IMR-90 (cell line): ENCODE results near the gene FNDC10. TPM values are rescaled to one million over a fixed set of nuclear protein-coding genes. Genes with fewer than 3 reads are reported as not detected.

Experiments
- ATAC-seq: fragments of 200-7000 bp; cut with Tn5 transposase; 2 replicates; pipeline ENCODE4 v1.9.1; 2020; ENCODE audit warnings: low read depth, mild to moderate bottlenecking, moderate library complexity
- BruUV-seq: library from RNA; stranded (reverse); fragments of 400-500 nt; replicated peaks from 2 replicates; lab custom pipeline; 2021; lab: Mats Ljungman, UMichigan
- CTCF ChIA-PET: fragments of 300-600 bp; formaldehyde crosslinking; extraction: SDS; loops from one replicate; lab custom pipeline; 2021; ENCODE audit warnings: antibody characterized with exemption; lab: Yijun Ruan, JAX
- POLR2A ChIA-PET: fragments of 300-600 bp; sonication (Branson Sonifier 250); formaldehyde crosslinking; loops from one replicate; lab custom pipeline; 2022; ENCODE audit warnings: antibody characterized with exemption; ENCODE audit not compliant: unreplicated experiment; lab: Charles Lee
- DNase-seq: peaks from one replicate; pipeline ENCODE4 v3.0.0; 2013
- H2AFZ ChIP-seq: replicated peaks from 2 replicates; pipeline ENCODE3; 2013; ENCODE audit warnings: low read length, mild to moderate bottlenecking; ENCODE audit not compliant: poor library complexity
- H2AK5ac ChIP-seq: 2 replicates; pipeline ENCODE4 v1.6.1; 2013; ENCODE audit warnings: low read depth, low read length, inconsistent platforms
- H2AK9ac ChIP-seq: replicated peaks from 2 replicates; pipeline ENCODE3; 2013; ENCODE audit warnings: mild to moderate bottlenecking, low read depth, low read length, moderate library complexity; ENCODE audit not compliant: poor library complexity
- H2BK120ac ChIP-seq: 2 replicates; pipeline ENCODE4 v1.6.1; 2013; ENCODE audit warnings: low read depth, low read length, inconsistent platforms
- H2BK15ac ChIP-seq: 3 replicates; pipeline ENCODE4 v1.6.1; 2013; ENCODE audit warnings: low read depth, low read length, inconsistent platforms
- H2BK20ac ChIP-seq: 2 replicates; pipeline ENCODE4 v1.6.1; 2013; ENCODE audit warnings: low read depth, mild to moderate bottlenecking, inconsistent platforms, low read length, moderate library complexity
- H2BK5ac ChIP-seq: 2 replicates; pipeline ENCODE4 v1.6.1; 2013; ENCODE audit warnings: mild to moderate bottlenecking, low read depth, low read length, inconsistent platforms; ENCODE audit not compliant: poor library complexity, severe bottlenecking
- H3K14ac ChIP-seq: replicated peaks from 2 replicates; pipeline ENCODE4 v1.6.1; 2013; ENCODE audit warnings: low read depth, low read length, inconsistent platforms
- H3K18ac ChIP-seq: 2 replicates; pipeline ENCODE4 v1.6.1; 2013; ENCODE audit warnings: low read depth, low read length, control low read depth
- H3K23ac ChIP-seq: 2 replicates; pipeline ENCODE4 v1.6.1; 2013; ENCODE audit warnings: low read depth, low read length, inconsistent platforms
- H3K27ac ChIP-seq: 2 replicates; pipeline ENCODE4 v1.5.1; 2013; ENCODE audit warnings: mild to moderate bottlenecking, control low read depth, low read length; ENCODE audit not compliant: insufficient read depth
- H3K27me3 ChIP-seq: 2 replicates; pipeline ENCODE4 v1.6.1; 2013; ENCODE audit warnings: low read length; ENCODE audit not compliant: control insufficient read depth, insufficient read depth
- H3K36me3 ChIP-seq: 2 replicates; pipeline ENCODE4 v1.6.1; 2013; ENCODE audit warnings: low read length, mixed read lengths; ENCODE audit not compliant: control insufficient read depth, insufficient read depth
- H3K4ac ChIP-seq: 2 replicates; pipeline ENCODE4 v1.6.1; 2013; ENCODE audit warnings: low read depth, low read length, inconsistent platforms
- H3K4me1 ChIP-seq: 2 replicates; pipeline ENCODE4 v1.6.1; 2013; ENCODE audit warnings: low read length, mixed read lengths; ENCODE audit not compliant: control insufficient read depth, insufficient read depth
- H3K4me2 ChIP-seq: 2 replicates; pipeline ENCODE4 v1.6.1; 2013; ENCODE audit warnings: low read depth, mild to moderate bottlenecking, control low read depth, low read length, moderate library complexity
- H3K4me3 ChIP-seq: 2 replicates; pipeline ENCODE4 v1.5.1; 2013; ENCODE audit warnings: low read depth, mild to moderate bottlenecking, control low read depth, low read length, moderate library complexity; ENCODE audit not compliant: insufficient read depth
- H3K56ac ChIP-seq: 2 replicates; pipeline ENCODE4 v1.6.1; 2013; ENCODE audit warnings: low read length, inconsistent platforms; ENCODE audit not compliant: insufficient read depth; ENCODE audit errors: extremely low read depth
- H3K79me1 ChIP-seq, 2 experiments: 2 replicates each; pipeline ENCODE4 v1.6.1; 2013; ENCODE audit warnings: low read length in 2 of 2, inconsistent platforms in 1 of 2, low read depth in 1 of 2
- H3K9ac ChIP-seq: 2 replicates; pipeline ENCODE4 v1.6.1; 2013; ENCODE audit warnings: low read depth, low read length, control low read depth
- H3K9me1 ChIP-seq: 2 replicates; pipeline ENCODE4 v1.6.1; 2013; ENCODE audit warnings: low read length, inconsistent platforms; ENCODE audit not compliant: insufficient read depth
- H3K9me3 ChIP-seq: 2 replicates; pipeline ENCODE4 v1.6.1; 2013; ENCODE audit warnings: low read length; ENCODE audit not compliant: control insufficient read depth, insufficient read depth
- H4K20me1 ChIP-seq: 2 replicates; pipeline ENCODE4 v1.6.1; 2013; ENCODE audit warnings: low read length, inconsistent platforms; ENCODE audit not compliant: insufficient read depth
- H4K5ac ChIP-seq: 2 replicates; pipeline ENCODE4 v1.6.1; 2013; ENCODE audit warnings: mild to moderate bottlenecking, low read depth, low read length, control low read depth
- H4K8ac ChIP-seq, 2 experiments: 2 replicates each; pipeline ENCODE4 v1.6.1; 2013; ENCODE audit warnings: low read depth in 2 of 2, low read length in 2 of 2, control low read depth in 1 of 2, inconsistent platforms in 1 of 2
- H4K91ac ChIP-seq: 2 replicates; pipeline ENCODE4 v1.6.1; 2013; ENCODE audit warnings: low read depth, low read length, inconsistent platforms; ENCODE audit not compliant: insufficient read depth
- CHD1 ChIP-seq: IDR thresholded peaks from 2 replicates; pipeline ENCODE4 v1.6.1; 2012; ENCODE audit warnings: low read depth, low read length, improper control_type of control experiment
- NFE2L2 ChIP-seq: fragments of 150-350 bp; IDR thresholded peaks from 2 replicates; pipeline ENCODE4 v1.6.1; 2016; ENCODE audit warnings: low read depth, mild to moderate bottlenecking, low read length
- POLR2A ChIP-seq: IDR thresholded peaks from 2 replicates; pipeline ENCODE4 v1.6.1; 2012; ENCODE audit warnings: mild to moderate bottlenecking, low read depth, low read length
- RFX5 ChIP-seq: IDR thresholded peaks from 2 replicates; pipeline ENCODE4 v1.8.0; 2012; ENCODE audit warnings: low read depth, mild to moderate bottlenecking, low read length, moderate library complexity
- WGBS, 2 experiments: methylation state at CpG; one replicate each; pipeline versions ENCODE4 v1.1.5 to v1.1.7; 2013; ENCODE audit warnings: missing lambda C conversion rate in 2 of 2; ENCODE audit not compliant: insufficient read length in 1 of 2; ENCODE audit errors: extremely low coverage in 2 of 2; 5-methylcytosine and 5-hydroxymethylcytosine counted together
- dilution Hi-C: fragments of 300-500 bp; cut with HindIII; formaldehyde crosslinking; loops from one replicate; pipeline ENCODE4 v1.14.3; 2018; ENCODE audit warnings: low sequenced_read_pairs; ENCODE audit not compliant: unreplicated experiment
- in situ Hi-C: fragments of 300-500 bp; cut with MboI; formaldehyde crosslinking; loops from 3 replicates; pipeline ENCODE4 v1.14.3; 2019; ENCODE audit warnings: low sequenced_read_pairs, inconsistent platforms, mixed read lengths
- intact Hi-C: fragments of 100-400 bp; cut with micrococcal nuclease; formaldehyde crosslinking; loops from 2 replicates; pipeline ENCODE4 v1.10.0; 2022
- polyA plus RNA-seq, 3 experiments: library from polyadenylated mRNA; depleted of rRNA; stranded (reverse); fragments of >200 nt; gene quantifications; 2 replicates each; pipeline ENCODE4 v1.2.3, GENCODE V29; 2012; ENCODE audit warnings: low replicate concordance in 1 of 3
- total RNA-seq: library from RNA; depleted of rRNA; stranded (reverse); fragments of >200 nt; gene quantifications from 2 replicates; pipeline ENCODE4 v1.2.3, GENCODE V29; 2012

Gene FNDC10
- total and polyA plus RNA-seq, 2 of the 4 experiments (the other 2 are of a cell fraction) = 0.36 to 5.8 TPM

GRCh38 chr1:1567891-1568291 lies 32.0 kb downstream of the FNDC10 start:
- Histone ChIP-seq H4K20me1 (peaks cover 87% of the 10 kb centered on the region), H4K91ac (no peak overlapping the region), H3K4me3 (no peak overlapping the region), H3K4ac (no peak overlapping the region), H3K4me1 (peaks cover 2% of the 10 kb centered on the region; the same call in 1 of the 2 replicates), H2BK5ac (no peak overlapping the region), H3K36me3 (peaks cover 42% of the 10 kb centered on the region), H3K27ac (peak overlapping the region; percentile 9; the same call in 1 of the 2 replicates), H3K14ac (no peak overlapping the region), H3K9me3 (no peaks in the 10 kb centered on the region), H3K4me2 (no peak overlapping the region), H2BK120ac (no peak overlapping the region), H2BK15ac (no peak overlapping the region), H3K23ac (no peak overlapping the region), H2AK9ac (no peak overlapping the region), H3K9me1 (peaks cover 19% of the 10 kb centered on the region), H2BK20ac (no peak overlapping the region), H3K18ac (no peak overlapping the region), H3K27me3 (no peaks in the 10 kb centered on the region), H3K79me1 (peaks cover 13 to 46% of the 10 kb centered on the region in 2 experiments), H3K56ac (no peak overlapping the region), H2AK5ac (no peak overlapping the region), H2AFZ (no peak overlapping the region), H4K5ac (no peak overlapping the region), H3K9ac (no peak overlapping the region), H4K8ac (no peak overlapping the region)
- ATAC-seq (no peak), DNase-seq (no peak)
- BruUV-seq = no TSS peak
- TF ChIP-seq CHD1 = no peak
- TF ChIP-seq RFX5 = no peak
- TF ChIP-seq NFE2L2 = no peak
- no peak for TF ChIP-seq POLR2A
- intact Hi-C loops = no loop called here
- in situ Hi-C loops = no loop called here
- WGBS, 2 experiments = 91% methylated on average over 4 of the region's 10 CpGs; no CpG with 5 or more reads in 1 of the 2 experiments
- ChIA-PET CTCF (no interaction called here), POLR2A (no interaction called here)
- dilution Hi-C loops = no loop called here
